ENCODE data around the gene ATP1B3. TPM values are rescaled to one million over a fixed set of nuclear protein-coding genes. Genes with fewer than 3 reads are reported as not detected.
"Not testable (repeated sequence)": the region's sequence is repeated elsewhere in the genome, so short reads cannot be mapped to it uniquely, and the experiment has no call there.

ATP1B3 gene
- total RNA-seq, 2 donors from 2014 or later = 397 to 503 TPM

- ATAC-seq = no peak
- intact Hi-C loops (cut with DNase I, micrococcal nuclease) = no loop called here
These were observed 86.9 kb downstream of the ATP1B3 start for GRCh38 chr3:141963301-141963700.

GRCh38 chr3:141965471-141965870 is 89.0 kb downstream of the ATP1B3 start:
- ATAC-seq = no peak
- DNase-seq = no peak
- intact Hi-C loops (cut with DNase I, micrococcal nuclease) = no loop called here

More at GRCh38 chr3:141963301-141963700, 86.9 kb downstream of the ATP1B3 start:
- DNase-seq = no peak

- intact Hi-C loops (cut with DNase I, micrococcal nuclease) = no loop called here
- ATAC-seq (no peak), DNase-seq (no peak)
These were observed 93.3 kb downstream of the ATP1B3 start for GRCh38 chr3:141969711-141970110.

- ATAC-seq = no peak
- DNase-seq = no peak
These were observed 95.1 kb downstream of the ATP1B3 start for GRCh38 chr3:141971571-141971970.

GRCh38 chr3:141972399-141972798 is 96.0 kb downstream of the ATP1B3 start:
- no peak for ATAC-seq
- DNase-seq = no peak
- intact Hi-C loops (cut with DNase I, micrococcal nuclease) = no loop called here

More at GRCh38 chr3:141971571-141971970, 95.1 kb downstream of the ATP1B3 start:
- intact Hi-C loops (cut with DNase I, micrococcal nuclease) = no loop called here

GRCh38 chr3:141974777-141975176 is 98.3 kb downstream of the ATP1B3 start:
- ATAC-seq; DNase-seq; intact Hi-C loops (cut with DNase I, micrococcal nuclease): not testable (repeated sequence)

Other genes starting within 250 kb of the ATP1B3 start
- 100 to 1,000 TPM; 114 to 125 TPM for gene RNF7, start 138.3 kb upstream of the ATP1B3 start, total RNA-seq
- gene GRK7, start 113.2 kb upstream of the ATP1B3 start, total RNA-seq = not detected